T-helper 1 cell treated with Interleukin-12 subunit alpha and Interleukin-12 subunit beta and Interleukin-4 antibody, amounts not matched to agents 30 ng/mL and 1 ng/mL, for 36 hours (primary cell): Measurements from ENCODE around the gene IGF2BP2. TPM values are rescaled to one million over a fixed set of nuclear protein-coding genes. Genes with fewer than 3 reads are reported as not detected.
"Not testable (repeated sequence)": the region's sequence is repeated elsewhere in the genome, so short reads cannot be mapped to it uniquely, and the experiment has no call there.

Source experiments
- intact Hi-C: fragments of 100-400 bp; cut with micrococcal nuclease; formaldehyde crosslinking; loops from one replicate; pipeline ENCODE4 v1.15.1; 2024
- total RNA-seq: library from RNA; stranded (reverse); gene quantifications from 2 replicates; pipeline ENCODE4 v1.2.3, GENCODE V29; 2022

Gene IGF2BP2
- total RNA-seq, 1 donor from 2014 or later: 0.29 TPM

DNA sequence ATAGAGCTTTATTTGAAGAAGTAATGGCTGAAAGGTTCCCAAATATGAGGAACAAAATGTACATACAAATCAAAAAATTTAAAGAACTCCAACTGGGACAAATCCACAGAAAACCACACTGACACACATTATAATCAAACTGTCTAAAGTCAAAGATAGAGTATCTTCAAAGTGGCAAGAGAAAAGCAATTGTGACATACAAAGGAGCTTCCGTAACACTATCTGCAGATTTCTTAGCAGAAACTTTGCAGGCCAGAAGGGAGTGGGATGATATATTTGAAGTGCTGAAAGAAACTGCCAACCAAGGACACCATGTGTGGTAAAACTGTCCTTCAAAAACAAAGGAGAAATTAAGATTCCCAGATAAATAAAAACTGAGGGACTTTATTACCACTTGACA lies 146.8 kb downstream of the IGF2BP2 start:
- intact Hi-C loops: no loop called here

DNA sequence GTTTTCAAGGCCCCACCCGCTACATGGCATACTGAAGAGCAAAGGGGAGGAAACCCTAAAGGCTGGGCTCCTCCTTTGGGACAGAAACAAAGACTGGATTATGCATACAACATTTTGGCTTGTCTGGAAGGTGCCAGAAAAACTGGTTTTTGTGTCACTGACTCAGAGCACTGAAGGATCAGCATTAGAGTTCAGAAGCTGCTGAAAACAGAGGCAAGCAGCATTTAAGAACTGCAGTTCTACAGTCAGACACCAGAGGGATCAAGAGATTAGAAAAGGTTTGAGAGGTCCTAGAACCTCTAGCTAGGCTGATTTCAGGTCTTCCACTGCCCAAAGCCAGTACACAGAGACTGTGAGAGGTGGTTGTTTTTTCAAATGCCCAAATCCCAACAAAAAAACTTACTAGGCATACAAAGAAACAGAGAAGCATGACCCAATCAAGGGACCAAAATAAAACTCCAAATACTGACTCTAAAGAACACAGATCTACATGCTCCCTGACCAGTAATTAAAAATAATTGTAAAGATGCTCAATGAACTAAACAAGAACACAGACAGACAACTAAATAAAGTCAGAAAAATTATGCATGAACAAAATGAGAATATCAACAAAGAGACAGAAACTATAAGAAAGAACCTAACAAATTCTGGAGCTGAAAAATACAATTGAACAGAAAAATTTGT lies 147.6 kb downstream of the IGF2BP2 start:
- intact Hi-C loops: loop anchor here (1.0 kb wide), 1 partner anchor 91 kb away; no protein-coding TSS in a partner anchor

DNA sequence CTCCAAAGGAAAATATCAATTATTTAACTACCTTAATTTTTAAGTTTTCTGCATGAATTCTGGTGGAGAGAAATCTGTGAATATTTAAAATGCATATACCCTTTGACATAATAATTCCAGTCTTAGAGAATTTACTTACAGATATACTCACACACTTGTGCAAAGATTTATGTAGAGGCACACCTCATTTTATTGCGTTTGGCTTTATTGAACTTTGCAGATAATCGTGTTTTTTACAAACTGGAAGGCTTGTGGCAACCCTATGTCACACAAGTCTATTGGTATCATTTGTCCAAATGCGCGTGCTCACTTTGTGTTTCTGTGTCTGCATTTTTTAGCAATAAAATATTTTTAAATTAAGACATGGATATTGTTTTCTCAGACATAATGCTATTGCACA lies 157.3 kb downstream of the IGF2BP2 start:
- intact Hi-C loops: no loop called here

- intact Hi-C loops: no loop called here
These were observed 160.9 kb downstream of the IGF2BP2 start for GRCh38 chr3:185663929-185664328.

GRCh38 chr3:185661772-185662171 lies 163.1 kb downstream of the IGF2BP2 start:
- intact Hi-C loops: no loop called here

- intact Hi-C loops: not testable (repeated sequence)
These were observed 163.5 kb downstream of the IGF2BP2 start for GRCh38 chr3:185661296-185661695.

DNA sequence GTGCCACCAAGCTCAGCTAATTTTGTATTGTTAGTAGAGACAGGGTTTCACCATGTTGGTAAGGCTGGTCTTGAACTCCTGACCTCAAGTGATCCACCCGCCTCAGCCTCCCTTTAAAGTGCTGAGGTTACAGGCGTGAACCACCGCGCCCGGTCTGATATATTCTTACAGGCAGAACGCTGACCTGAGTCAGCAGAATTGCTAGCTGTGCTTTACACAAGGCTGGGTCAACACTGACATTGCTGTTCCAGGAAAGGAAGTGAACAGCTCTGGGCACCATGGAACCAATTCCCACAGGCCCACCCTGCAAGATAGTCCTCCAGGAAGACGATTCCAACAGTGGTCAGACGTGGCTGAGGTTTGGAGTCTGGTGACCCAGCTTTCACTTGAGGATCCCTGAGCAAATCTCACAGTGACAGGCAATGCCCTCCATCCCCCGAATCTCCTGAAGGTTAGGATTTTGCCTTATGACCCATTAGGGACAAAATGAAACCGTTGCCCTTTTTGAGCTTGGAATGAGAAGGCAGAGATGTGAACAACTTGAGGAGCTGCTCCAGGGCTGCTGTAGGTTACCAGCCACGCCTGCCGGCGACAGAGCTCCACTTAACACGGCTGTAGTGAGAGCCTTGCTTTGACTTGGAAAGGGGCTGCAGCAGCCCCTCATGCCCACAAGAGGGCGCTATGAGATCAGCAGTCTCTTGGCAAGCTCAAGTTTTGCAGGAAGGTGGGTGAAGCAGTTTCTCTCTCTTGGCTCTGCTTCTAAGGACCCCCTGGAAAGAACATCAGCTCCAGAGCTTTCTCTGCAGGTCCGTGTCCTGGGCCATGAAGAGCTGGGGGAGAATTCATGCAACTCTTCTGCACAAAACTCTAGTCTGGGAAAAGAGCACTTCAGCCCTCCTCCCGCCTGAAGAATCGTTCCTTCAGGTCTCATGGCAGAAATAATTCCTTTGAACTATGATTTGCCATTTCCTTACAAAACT lies 164.6 kb downstream of the IGF2BP2 start:
- intact Hi-C loops: loop anchor here (1.0 kb wide), 2 partner anchors 108 to 880 kb away; no protein-coding TSS in a partner anchor

DNA sequence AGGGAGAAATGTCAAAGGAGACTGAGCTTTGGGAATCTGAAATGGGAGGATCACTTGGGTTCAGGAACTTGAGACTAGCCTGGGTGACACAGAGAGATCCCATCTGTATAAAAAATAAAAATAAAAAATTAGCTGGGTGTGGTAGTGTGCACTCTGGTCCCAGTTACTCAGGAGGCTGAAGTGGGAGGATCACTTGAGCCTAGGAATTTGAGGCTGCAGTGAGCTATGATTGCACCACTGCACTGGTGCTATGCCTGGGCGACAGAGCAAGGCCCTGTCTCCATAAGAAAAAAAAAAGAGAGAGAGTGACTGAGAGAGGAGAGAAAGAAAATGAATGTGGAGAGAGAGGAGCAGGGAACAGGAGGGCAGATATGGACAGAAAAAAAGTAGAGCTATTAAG lies 165.9 kb downstream of the IGF2BP2 start:
- intact Hi-C loops: no loop called here

GRCh38 chr3:185658504-185658912 lies 166.3 kb downstream of the IGF2BP2 start:
- intact Hi-C loops: no loop called here

- intact Hi-C loops: no loop called here
These were observed 166.9 kb downstream of the IGF2BP2 start for GRCh38 chr3:185657691-185658503.

DNA sequence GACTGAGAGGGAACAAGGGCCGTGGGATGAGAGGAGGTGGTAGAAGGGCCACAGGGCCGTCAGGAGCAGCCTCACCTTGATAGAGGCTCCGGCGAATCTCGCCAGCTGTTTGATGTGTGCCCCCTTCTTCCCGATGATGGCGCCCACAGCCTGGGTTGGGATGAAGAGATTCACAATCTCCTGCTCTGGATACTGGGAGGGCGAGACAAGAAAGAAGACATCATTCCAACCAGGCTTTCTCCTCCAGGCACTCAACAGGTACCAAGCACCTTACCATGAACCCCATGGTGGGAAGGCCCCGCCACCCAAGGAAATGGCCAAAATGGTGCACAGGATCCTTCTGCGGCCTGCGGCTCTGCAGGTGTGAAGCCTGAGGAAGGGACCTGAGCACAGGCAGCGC lies 167.6 kb downstream of the IGF2BP2 start:
- intact Hi-C loops: no loop called here

- intact Hi-C loops: no loop called here
These were observed 168.5 kb downstream of the IGF2BP2 start for GRCh38 chr3:185656321-185656840.

DNA sequence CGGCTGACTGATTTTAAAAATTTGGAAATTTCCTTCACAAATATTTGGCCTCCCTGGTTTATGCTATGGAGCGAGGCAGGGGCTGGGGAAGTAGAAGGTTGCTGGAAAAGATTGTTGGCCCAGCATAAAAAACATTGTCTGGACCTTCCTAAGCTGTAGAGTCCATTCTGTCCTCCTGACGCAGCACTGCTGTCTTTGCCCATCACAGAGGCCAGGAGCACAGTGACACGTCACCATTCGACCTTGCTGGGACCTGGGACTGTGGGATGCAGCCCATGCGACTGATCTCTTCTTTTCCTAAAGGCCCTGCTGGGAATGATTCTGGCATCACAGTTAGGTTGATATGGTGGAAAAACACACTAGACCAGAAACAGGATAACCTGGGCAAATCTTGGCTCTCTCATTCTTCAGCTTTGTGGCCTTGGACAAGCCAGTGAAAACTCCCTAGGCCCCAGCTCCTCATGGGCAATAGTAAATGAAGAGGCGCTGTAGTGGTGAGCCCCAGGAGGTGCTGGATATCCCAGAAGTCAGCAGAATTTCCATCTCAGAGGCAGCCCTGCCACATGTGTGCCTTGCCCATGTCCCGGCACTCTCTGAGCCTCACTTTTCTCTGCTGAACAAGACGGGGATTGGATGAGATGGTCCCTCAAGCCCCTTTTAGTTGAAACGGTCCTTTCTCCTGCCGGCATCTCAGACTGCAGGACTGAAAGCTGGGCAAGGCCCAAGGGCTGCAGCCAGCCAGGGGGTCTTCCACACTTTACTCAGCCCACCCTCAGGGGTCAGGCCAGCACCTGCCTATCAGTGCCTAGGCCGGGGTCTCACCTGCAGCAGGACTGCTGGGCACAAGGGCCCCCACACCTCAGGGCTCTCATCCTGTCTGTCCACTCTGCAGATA lies 169.2 kb downstream of the IGF2BP2 start:
- intact Hi-C loops: no loop called here

GRCh38 chr3:185654758-185655145 lies 170.1 kb downstream of the IGF2BP2 start:
- intact Hi-C loops: no loop called here

- intact Hi-C loops: no loop called here
These were observed 170.7 kb downstream of the IGF2BP2 start for GRCh38 chr3:185653949-185654757.

GRCh38 chr3:185651971-185652370 lies 172.9 kb downstream of the IGF2BP2 start:
- intact Hi-C loops: no loop called here

DNA sequence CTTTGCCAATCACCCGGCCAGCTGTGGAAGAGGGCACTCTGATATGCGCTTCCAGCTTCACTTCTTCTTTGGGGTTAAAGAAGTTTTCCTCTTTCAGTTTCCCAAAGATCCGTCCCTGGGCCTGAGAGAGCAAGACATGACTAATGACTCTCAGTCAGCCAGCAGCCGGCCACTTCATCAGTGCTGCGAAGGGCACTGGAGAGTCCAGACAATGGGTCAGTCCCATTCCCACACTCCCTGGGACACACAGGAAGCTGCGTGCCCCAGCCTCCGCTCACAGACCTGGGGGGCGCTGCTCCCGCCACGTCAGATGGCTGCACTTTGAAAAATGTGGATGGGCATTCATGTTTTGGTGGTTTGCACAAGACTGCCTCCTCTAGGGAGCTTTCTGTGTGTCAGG lies 175.4 kb downstream of the IGF2BP2 start:
- intact Hi-C loops: no loop called here

DNA sequence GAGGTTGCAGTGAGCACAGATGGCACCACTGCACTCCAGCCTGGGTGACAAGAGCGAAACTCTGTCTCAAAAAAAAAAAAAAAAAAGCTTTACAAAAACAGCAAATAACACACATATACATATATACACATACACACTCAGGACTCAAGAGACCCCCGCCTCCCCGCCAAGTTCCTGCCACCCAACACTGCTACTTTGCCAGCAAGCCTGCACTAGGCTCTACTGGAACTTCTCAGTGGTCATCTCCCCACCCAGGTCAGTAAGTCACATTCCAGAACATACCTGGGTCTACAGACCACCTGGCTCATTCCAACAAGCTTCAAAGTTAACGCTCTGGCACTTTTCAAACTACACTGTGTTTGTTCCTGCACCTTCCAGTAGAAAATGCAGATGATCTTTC lies 176.4 kb downstream of the IGF2BP2 start:
- intact Hi-C loops: no loop called here

DNA sequence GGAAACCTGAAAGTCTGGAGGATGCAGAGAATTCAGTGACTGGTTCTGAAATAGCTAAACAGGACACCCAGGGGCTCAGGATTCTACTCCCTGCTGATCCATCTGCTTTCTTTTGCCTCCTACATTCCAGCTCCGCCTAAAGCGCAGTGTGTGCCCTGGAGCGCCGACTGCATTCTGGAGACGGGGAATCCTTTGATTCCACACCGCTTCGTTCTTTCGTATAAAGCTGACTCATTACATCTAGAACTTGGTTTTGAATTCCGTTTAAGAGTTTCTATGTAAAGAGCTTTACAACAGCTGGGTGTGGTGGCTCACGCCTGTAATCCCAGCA lies 177.0 kb downstream of the IGF2BP2 start:
- intact Hi-C loops: no loop called here
